Measurements from ENCODE around the gene NONO. TPM values are rescaled to one million over a fixed set of nuclear protein-coding genes. Genes with fewer than 3 reads are reported as not detected.

The NONO gene
- polyA plus RNA-seq, 4 donors = 466 to 632 (median 584) TPM

Other genes with a start within 250 kb of the NONO start
- 10 to 100 TPM; 36.6 to 54.4 (median 51.8) TPM for gene SNX12, start 215.3 kb upstream of the NONO start, polyA plus RNA-seq (ENCODE audit: insufficient read length in 4 of 4)
- gene FOXO4, start 187.8 kb upstream of the NONO start, polyA plus RNA-seq (ENCODE audit: insufficient read length in 4 of 4) = 10 to 100 TPM; 18.9 to 25.2 (median 22.4) TPM
- gene CXorf65, start 176.9 kb upstream of the NONO start, polyA plus RNA-seq (ENCODE audit: insufficient read length in 4 of 4) = under 1 TPM in 2 of 4 donors, not detected in 2; 0.20 to 0.37 TPM
- gene IL2RG, start 172.1 kb upstream of the NONO start, polyA plus RNA-seq (ENCODE audit: insufficient read length in 4 of 4) = 1 to 10 TPM in 3 of 4 donors, under 1 TPM in 1; 0.93 to 3.9 (median 1.2) TPM
- 10 to 100 TPM; 35.9 to 59.1 (median 41.0) TPM for gene MED12, start 165.0 kb upstream of the NONO start, polyA plus RNA-seq (ENCODE audit: insufficient read length in 4 of 4)
- gene NLGN3, start 138.8 kb upstream of the NONO start, polyA plus RNA-seq (ENCODE audit: insufficient read length in 4 of 4) = 10 to 100 TPM in 1 of 4 donors, 1 to 10 TPM in 3; 4.4 to 14.2 (median 5.7) TPM
- gene GJB1, start 60.4 kb upstream of the NONO start, polyA plus RNA-seq (ENCODE audit: insufficient read length in 4 of 4) = 10 to 100 TPM in 3 of 4 donors, under 1 TPM in 1; 0.96 to 47.7 (median 37.3) TPM
- 10 to 100 TPM; 50.3 to 64.5 (median 57.9) TPM for gene ZMYM3, start 29.5 kb upstream of the NONO start, polyA plus RNA-seq (ENCODE audit: insufficient read length in 4 of 4)
- gene ITGB1BP2, start 18.1 kb downstream of the NONO start, polyA plus RNA-seq (ENCODE audit: insufficient read length in 4 of 4) = 1 to 10 TPM in 3 of 4 donors, under 1 TPM in 1; 0.75 to 3.3 (median 1.1) TPM
- gene TAF1, start 82.7 kb downstream of the NONO start, polyA plus RNA-seq (ENCODE audit: insufficient read length in 4 of 4) = 10 to 100 TPM; 33.2 to 41.8 (median 38.2) TPM
- gene OGT, start 249.5 kb downstream of the NONO start, polyA plus RNA-seq (ENCODE audit: insufficient read length in 4 of 4) = 100 to 1,000 TPM; 182 to 280 (median 204) TPM